HUDEP-2 (cell line): ENCODE data around the gene FXR1.
A peak's percentile ranks its signal among the peaks of the same experiment; 100 is the strongest.
"Not testable (repeated sequence)": the region's sequence is repeated elsewhere in the genome, so short reads cannot be mapped to it uniquely, and the experiment has no call there.

Experiments used
- DNase-seq, 76 experiments: peaks; one replicate each; lab custom pipeline; 2025; ENCODE audit not compliant: unreplicated experiment in 76 of 76; lab: John Stamatoyannopoulos, UW

Gene FXR1

DNA sequence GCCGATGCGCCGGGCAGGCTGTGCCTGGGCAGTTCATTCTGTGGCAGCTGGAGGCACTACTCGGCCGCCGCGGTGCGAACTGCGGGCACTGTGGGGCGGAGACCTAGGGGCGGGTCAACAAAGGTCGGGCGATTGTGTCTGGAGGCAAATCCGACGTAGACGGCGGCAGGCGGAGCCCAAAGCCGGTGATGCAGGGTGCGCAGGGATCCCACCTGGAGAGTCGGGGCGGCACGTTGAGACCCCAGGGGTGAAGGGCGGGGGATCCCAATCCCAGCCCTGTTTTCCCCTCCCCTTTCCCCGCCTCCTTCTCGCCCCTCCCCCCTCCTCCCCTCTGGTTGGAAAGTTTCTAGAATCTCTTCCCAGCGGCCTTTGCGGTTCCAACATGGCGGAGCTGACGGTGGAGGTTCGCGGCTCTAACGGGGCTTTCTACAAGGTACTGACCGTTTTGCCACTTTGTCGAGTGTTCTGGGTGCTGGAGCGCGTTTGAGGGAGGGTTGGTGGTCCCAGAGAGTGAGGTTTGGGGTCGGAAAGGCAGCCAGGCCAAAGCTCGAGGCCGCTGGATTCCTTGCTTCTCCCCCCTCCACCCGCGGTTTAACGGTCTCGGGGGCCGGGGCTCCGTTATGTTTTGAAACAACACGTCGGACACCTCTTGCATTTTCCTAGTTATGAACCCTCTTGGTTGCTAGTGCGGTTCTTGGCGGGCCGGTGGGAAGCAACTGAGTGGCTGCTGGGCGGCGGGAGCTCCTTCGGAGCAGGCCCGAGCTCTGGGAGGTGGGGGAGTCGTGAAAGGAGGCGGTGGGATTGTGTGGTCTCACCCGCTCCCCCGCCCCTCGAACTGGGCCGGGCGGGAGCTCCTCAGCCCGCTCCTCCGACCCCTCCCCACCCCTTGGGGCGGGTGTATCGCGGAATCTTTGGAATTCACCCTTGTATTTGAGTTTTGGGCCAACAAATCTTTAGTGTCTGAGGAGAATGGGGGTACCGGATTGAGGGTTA is at the start of gene FXR1:
Gene FXR1 (plus strand): TSS at position 367 of the 993 bp plus-strand sequence. CDS start 16 bp downstream, at position 383.
- peak; percentile 24 to 94 (median 85) for DNase-seq

DNA sequence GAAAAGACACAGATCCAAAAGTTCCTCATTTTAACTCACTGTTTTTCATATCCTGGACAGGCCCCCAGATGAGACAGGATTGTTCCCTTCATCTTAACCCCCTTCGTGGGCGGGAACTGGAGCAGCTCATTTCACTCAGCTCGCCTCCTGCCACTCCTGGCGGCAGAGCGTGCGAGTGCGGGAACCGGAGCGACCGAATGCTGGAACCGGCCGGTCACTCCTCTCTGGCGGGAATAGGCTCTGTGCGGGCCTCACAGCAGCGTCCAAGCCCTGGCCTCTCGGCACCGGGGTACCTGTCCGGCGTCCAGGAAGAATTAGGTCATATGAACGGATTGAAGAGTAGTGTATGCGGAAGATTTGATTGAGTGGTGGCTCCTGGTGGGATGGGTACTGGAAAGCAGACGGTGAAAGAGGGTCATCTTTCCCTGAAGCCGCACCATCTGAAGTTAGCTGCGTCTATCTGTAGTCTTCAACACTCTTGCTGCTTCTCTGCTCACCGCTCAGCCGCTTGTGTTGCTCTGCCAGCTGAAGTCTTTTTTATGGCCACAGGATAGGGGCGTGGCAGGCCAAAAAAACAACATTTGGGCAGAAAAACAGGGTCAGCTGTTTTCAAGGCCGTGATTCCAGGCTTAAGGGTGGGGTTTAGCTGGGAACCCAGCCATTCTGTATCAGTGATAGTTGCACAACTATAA is 42.3 kb upstream of the FXR1 start:
- DNase-seq = peak in 1 of 76 experiments; percentile 5

DNA sequence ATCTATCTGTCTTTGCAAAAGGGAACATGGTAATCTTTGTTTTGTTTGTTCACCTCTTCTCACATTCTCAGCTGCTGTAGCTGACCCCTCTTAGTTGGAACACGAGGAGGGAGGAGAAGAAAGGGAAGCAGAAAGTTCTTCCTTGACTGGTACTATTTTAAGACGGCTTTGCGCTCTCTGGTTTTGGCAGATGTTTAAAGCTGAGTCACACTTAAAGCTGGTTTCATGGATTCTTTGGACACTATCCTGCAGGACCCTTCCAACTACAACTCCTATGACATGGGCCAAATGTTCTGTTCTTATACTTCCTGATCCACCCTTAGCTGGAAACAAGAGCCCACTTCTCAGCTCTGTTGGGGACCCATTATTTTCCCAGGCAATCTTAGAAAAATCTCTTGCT is 40.6 kb upstream of the FXR1 start:
- no peak for DNase-seq

DNA sequence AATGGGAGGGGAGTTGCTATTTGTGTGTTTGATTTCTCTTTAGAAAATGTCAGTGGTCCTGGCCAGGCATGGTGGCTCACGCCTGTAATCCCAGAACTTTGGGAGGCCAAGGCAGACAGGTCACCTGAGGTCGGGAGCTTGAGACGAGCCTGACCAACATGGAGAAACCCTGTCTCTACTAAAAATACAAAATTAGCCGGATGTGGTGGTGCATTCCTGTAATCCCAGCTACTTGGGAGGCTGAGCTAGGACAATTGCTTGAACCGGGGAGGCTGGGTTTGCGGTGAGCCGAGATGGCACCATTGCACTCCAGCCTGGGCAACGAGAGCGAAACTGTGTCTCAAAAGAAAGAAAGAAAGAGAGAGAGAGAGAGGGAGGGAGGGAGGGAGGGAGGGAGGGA is 40.0 kb upstream of the FXR1 start:
- not testable (repeated sequence) for DNase-seq

DNA sequence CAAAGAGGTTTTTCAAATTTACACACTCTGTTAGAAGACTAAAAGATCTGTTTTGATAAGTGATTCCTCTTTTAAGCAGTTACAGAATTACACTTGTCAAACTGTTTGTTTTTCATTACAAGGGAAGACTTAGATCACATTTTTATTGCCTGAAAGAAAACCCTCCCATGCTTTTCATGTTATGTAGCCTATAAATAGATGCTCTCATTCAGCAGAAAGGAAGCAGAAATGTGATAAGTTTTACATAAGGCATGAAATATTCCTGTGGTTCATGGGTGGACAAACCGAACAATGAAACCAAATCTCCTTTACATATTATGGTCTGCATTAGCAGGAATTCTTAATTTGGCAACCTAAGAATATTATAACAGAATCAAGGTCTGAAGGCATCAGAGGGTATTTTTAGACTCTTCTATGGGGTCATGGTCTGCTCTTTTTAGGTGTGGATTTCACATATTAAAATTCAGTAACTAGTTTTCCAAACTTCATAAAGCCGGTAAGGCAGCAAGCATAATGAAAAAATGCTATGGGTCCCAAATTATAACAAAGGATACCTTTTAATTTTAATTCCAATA is 37.3 kb upstream of the FXR1 start:
- no peak for DNase-seq

DNA sequence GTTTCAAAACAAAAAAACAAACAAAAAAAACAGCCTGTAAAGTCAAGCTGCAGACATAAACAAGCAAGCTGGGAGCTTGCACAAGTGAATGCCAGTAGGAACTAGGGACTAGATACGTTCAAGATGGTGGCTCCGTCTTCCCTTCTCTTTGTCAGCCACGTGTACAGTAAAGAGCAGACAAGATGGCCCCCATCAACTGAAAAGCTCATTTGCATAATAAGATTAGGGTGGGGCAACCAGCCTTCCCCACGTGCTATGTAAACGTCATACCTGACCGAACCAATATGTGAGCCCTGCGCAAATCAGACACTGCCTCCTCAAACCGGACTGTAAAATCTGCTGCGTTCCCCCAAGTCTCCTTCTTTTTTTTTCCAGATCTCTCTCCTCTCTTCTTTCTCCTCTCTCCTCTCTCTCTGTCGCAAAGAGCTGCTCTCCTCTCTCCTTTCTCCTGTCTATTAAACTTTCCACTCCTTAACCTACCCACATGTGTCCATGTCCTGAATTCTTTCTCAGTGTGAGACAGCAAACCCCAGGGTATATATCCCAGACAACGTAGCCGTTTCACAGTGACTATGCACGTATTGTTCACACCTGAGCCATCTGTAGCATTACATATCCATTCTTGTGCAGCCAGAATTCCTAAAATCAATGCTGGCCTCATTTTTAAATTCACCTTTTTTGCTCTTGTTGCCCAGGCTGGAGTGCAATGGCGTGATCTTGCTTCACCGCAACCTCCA is 31.2 kb upstream of the FXR1 start:
- DNase-seq = no peak

DNA sequence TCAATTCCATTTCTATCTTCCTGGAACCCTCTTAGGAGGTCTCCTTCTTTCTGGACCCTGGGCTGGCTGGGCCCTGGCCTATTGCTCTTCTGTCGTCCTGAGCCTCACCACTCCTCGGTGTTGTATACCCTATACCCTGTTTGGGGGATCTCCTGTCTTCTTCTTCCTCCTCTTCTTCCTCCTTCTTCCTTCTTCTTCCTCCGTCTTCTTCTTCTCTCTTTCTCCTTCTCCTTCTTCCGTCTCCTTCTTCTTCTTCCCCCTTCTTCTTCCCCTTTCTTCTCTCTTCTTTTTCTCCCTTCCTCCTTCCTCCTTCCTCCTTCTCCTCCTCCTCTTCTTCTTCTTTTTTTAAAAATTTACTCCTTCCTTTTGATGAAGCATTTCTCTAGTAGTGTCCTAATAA is 30.4 kb upstream of the FXR1 start:
- DNase-seq = no peak

DNA sequence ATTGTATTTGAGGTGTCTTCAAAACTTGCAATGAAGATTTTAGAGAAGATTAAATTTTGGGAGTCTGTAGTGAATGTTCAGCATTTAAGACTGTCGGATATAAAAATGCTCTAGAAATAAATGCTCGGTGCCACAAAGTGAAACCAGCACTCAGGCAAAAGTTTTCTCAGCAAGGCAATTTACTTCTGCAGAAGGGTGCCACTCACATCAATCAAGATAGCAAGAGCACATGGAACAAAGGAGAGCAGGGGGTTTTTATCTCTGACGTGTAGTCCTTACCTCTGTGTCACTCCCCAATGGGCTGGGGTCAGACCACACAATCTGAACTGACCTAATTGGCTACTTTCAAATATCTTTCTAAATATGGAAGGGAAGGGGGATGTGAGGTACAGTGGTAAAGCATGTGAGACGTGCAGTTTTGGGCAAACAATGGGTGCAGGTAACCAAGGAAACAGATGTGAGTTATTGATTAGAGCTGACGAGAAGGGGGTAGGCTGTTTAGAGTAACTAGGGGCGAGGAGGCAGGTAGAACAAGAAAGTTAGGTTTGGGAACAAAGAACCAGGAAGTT is 23.4 kb upstream of the FXR1 start:
- DNase-seq = no peak

DNA sequence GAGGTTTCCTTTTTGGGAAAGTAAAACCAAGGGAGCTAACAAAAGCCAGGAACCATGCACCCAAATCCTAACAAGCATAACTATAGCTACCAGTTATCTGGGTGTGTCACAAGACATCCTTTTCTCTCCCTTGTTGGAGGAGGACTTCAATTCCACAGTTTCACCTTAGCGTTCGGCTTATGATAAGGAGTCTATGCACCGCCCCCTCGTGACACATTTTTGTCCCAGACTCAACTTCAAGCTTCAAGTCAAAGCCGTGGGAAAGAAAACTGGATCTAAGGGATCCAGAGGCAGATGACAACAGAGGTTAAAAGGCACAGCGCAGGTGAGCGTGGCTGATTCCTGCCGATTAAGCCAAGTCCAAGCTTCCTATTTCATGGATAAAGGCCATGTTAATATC is 13.9 kb upstream of the FXR1 start:
- DNase-seq = no peak

DNA sequence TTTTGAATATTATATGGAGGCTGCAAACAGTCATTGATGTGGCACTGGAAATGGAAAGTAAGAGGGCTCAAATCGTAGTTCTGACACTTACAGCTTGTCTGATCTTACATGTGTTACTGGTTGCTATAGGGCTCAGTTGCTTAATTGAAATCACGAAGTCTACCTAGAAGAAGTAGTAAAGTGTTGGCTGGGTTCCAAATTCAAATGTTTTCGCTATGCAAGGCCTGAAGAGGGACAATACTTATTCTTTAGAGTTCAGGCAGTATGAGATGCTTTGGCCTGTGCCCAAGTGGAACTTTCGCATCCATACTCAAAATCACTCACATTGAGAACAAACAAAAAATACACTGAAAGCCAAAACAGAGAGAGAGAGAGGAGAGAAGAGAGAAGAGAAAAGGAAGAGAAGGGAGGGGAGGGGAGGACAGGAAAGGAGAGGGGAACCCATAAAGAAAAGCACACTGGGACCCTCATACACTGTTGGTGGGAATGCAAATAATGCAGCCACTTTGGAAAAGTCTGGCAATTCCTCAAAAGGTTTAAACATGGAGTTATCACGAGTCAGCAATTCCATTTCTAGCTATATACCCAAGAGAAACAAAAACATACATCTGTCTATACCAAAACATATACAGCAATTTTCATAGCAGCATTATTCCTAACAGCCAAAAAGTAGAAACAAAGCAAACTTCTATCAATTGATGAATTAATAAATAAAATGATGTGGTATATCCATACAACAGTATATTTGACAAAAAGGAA is 2.9 kb upstream of the FXR1 start:
- no peak for DNase-seq

DNA sequence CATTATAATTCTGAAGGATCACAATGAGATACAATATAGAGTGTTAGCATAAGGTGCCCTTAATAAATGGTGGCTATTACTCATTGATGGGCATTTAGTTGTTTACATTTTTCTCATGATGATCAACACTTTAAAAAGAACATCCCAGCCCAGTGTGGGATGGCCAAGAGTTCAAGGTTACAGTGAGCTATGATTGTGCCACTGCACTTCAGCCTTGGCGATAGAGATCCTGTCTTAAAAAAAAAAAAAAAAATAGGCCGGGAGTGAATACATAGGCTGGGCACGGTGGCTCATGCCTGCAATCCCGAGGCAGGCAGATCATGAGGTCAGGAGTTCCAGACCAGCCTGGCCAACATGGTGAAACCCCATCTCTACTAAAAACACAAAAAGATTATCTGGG is 1.6 kb upstream of the FXR1 start:
- no peak for DNase-seq

DNA sequence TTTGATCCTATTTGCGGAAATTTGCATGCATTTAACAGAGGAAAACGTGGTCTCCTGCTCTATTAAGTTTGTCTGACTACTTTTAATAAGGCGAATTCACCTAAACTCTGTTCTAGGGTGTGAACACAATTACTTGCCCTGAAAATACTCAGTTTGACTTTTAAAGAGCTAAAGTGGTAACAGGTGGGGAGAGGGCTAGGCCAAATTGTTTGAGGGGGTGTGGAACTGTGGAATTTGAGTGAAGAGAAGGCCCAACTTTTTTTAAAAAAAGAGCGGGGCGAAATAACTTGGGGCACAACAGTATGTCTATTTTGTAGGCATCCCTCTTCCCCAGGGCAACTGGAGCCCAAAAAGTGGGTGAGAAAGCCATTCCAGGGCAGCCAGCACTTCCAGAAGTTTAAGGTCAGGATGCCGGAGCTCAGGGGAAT is 580 bp upstream of the FXR1 start:
- no peak for DNase-seq

DNA sequence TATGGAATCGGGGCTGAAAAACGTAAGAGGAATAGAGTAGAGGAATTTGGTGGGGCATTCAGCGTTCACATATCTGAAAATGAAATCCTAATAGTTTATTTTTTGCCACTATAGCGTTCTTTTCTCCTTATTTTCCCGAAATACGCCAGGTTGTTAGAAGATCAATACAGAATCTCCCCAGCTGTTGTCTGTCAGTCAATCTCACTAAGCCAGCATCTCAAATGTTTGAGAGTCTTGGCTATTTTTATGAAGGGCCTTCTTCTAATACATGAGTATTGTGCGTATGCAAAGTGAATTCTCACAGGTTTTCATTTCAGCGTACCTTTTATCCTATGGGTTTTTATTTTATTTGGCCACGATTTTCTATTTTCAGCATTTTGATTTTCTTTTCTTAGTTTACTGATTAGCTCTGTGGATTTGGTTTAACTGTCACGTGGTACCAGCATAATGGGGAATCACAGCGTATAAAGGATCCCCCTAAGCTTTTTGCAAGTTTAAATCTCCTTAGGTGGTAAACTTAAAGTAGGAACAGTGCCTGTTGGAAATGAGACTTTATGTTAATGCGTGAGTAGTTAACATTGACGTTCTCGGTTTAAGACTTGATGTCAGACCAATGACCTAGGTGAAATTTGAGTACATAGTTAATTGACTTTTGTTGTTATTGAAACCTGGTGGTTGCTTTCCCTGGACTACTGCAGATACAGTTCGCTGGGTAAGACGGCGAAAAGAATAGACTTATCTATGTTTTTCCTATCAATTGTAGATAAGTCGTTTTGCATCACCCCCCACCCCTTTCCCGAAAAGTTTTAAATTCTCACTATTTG is 1.3 kb downstream of the FXR1 start:
- DNase-seq = no peak

DNA sequence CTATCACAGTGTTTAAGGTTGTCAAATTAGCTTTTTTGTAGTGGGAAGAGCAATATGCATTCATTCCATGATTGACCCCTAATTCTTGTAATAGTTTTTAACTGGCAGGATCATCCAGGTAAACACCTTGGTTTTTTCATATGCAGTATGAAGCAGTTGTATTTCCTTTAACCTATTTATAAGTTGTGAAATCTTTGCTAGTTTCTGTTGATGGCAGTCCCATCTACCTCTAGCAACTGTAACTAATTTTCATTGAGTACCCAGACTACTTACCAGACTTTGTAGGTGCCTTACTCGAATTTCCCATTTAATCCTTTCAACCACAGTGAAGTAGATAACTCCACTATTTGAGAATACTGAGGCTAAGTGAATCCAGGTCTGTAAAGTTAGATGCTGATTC is 6.1 kb downstream of the FXR1 start:
- DNase-seq = no peak

DNA sequence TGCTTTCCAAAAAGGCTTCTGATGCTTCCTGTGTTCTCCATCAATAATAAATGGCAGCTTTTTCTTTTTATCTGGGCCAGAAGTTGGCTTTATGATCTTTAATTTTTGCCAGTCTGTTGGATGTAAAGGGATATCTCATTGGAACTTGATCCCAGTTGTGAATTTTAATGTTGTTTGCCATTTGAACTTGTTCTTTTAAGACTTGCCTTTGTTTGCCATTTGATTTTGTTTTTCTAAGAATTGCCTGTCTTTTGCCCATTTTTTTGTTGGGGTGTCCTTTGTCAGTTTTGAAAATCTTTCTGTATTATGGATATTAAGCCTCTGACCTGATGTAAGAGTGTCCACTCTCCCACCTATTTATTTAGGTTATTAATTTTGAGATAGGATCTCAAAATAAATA is 9.8 kb downstream of the FXR1 start:
- no peak for DNase-seq

DNA sequence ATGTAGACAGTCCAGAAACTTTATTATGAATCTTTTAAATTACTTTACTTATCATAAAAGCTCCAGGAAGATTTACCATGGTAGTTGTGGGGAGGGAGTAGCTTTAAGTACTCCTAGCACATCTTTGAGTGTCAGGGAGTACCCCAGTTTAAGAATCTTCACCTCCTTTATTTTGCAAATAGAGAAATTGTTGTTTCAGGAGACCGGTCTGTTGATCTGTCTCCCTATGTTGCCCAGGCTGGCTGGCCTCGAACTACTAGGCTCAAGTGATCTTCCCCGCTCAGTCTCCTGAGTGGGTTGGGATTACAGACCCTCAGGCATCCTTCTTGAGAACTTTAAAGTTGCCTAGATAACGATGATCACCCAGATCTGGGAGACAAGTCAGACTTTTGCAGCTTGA is 11.1 kb downstream of the FXR1 start:
- DNase-seq = no peak

DNA sequence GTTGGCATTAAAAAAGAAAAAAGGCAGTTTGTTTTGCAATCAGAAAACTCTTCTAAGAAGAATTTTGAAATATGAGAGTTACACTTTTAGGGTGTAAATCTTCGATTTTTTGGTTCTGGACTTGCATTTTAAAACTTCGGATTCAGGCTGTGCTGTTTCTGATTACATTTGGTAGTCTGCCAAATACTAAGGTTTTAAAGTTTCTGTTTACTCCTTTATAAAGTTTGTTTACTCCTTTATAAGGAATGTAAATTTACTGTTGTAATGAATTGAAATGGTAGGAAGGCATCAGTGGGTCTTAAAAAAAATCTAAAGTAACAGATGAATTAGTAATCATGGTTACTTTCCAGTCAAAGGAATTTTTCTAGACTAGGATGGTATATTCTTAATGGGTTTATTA is 14.1 kb downstream of the FXR1 start:
- no peak for DNase-seq

DNA sequence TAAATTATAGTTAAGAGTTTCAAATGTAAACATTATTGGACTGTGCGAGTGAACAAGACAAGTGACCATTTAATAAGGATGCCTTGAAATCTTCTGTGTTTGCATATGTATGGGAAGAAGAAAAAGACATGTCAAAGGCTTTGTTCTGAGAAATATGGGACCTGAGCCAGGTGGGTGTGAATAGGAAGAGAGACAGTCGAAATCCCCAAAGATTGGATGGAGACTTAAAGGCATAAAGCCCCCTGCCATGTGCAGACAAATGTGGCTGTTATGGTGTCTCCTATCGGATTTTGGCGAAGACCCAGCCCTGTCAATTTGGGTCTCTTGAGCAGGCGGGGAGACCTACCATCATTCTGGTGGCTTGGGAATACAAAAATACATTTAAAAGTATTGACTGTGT is 16.9 kb downstream of the FXR1 start:
- DNase-seq = no peak

DNA sequence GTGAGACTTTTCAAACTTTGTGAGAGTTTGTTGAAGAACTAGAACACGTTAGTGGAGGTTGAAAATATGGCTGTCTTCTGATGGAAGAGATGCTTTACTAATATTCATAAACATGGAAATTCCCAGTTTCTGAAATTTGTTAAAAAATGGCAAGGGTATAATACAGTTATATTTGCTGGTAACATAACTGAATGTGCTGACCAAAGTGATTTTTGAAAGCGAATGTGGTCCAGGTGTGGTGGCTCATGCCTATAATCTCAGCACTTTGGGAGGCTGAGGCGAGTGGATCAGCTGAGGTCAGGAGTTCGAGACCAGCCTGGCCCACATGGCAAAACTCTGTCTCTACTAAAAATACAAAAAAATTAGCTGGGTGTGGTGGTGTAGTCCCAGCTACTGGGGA is 18.1 kb downstream of the FXR1 start:
- DNase-seq = no peak
